Astrocyte (in vitro differentiated cells and primary cell): Measurements from ENCODE around the gene LEP. TPM values are rescaled to one million over a fixed set of nuclear protein-coding genes. Genes with fewer than 3 reads are reported as not detected.
"Not testable (repeated sequence)": the region's sequence is repeated elsewhere in the genome, so short reads cannot be mapped to it uniquely, and the experiment has no call there.

Source experiments
- DNase-seq: peaks from one replicate; pipeline ENCODE4 v3.0.0-alpha.2; 2010; ENCODE audit warnings: low read depth
- FAIRE-seq: peaks from 2 replicates; lab custom pipeline; 2011; peaks lifted over from hg19 to GRCh38; lab: Jason Lieb, UNC
- H2AFZ ChIP-seq: 2 replicates; pipeline ENCODE4 v1.6.0; 2012; ENCODE audit warnings: low read depth, low read length, inconsistent platforms
- H3K27ac ChIP-seq: 2 replicates; pipeline ENCODE4 v1.5.1; 2011; ENCODE audit warnings: low read depth, low read length, inconsistent platforms
- H3K27me3 ChIP-seq: 2 replicates; pipeline ENCODE4 v1.6.0; 2011; ENCODE audit warnings: low read length, inconsistent platforms; ENCODE audit not compliant: insufficient read depth
- H3K36me3 ChIP-seq: 2 replicates; pipeline ENCODE4 v1.5.1; 2011; ENCODE audit warnings: low read length, inconsistent platforms; ENCODE audit not compliant: insufficient read depth
- H3K4me1 ChIP-seq: 2 replicates; pipeline ENCODE4 v1.5.1; 2011; ENCODE audit warnings: low read length, inconsistent platforms; ENCODE audit not compliant: insufficient read depth
- H3K4me2 ChIP-seq: 2 replicates; pipeline ENCODE4 v1.6.0; 2012; ENCODE audit warnings: low read length, inconsistent platforms
- H3K4me3 ChIP-seq: 2 replicates; pipeline ENCODE4 v1.5.1; 2011; ENCODE audit warnings: low read depth, mild to moderate bottlenecking, low read length, inconsistent platforms; ENCODE audit not compliant: insufficient read depth
- H3K79me2 ChIP-seq: 2 replicates; pipeline ENCODE4 v1.6.0; 2012; ENCODE audit warnings: mild to moderate bottlenecking, low read length, inconsistent platforms; ENCODE audit not compliant: insufficient read depth
- H3K9ac ChIP-seq: 2 replicates; pipeline ENCODE4 v1.6.0; 2012; ENCODE audit warnings: mild to moderate bottlenecking, low read length, inconsistent platforms
- H3K9me3 ChIP-seq: 2 replicates; pipeline ENCODE4 v1.5.1; 2012; ENCODE audit warnings: low read depth, mild to moderate bottlenecking, low read length, inconsistent platforms; ENCODE audit not compliant: insufficient read depth
- H4K20me1 ChIP-seq: 2 replicates; pipeline ENCODE4 v1.6.0; 2012; ENCODE audit warnings: low read length, inconsistent platforms; ENCODE audit not compliant: insufficient read depth
- H3K27ac Mint-ChIP-seq: one replicate; pipeline ENCODE4 v1.8.0; 2021; ENCODE audit warnings: mild to moderate bottlenecking, mixed read lengths; ENCODE audit not compliant: unreplicated experiment
- H3K27me3 Mint-ChIP-seq: one replicate; pipeline ENCODE4 v1.8.0; 2021; ENCODE audit warnings: low read depth, mixed read lengths; ENCODE audit not compliant: unreplicated experiment
- H3K36me3 Mint-ChIP-seq: one replicate; pipeline ENCODE4 v1.8.0; 2021; ENCODE audit warnings: low read depth, mixed read lengths; ENCODE audit not compliant: unreplicated experiment
- H3K4me1 Mint-ChIP-seq: one replicate; pipeline ENCODE4 v1.8.0; 2021; ENCODE audit warnings: low read depth, mixed read lengths; ENCODE audit not compliant: unreplicated experiment
- H3K4me3 Mint-ChIP-seq: one replicate; pipeline ENCODE4 v1.8.0; 2021; ENCODE audit warnings: mild to moderate bottlenecking, moderate library complexity, mixed read lengths; ENCODE audit not compliant: unreplicated experiment
- H3K9me3 Mint-ChIP-seq: one replicate; pipeline ENCODE4 v1.8.0; 2021; ENCODE audit warnings: mild to moderate bottlenecking, mixed read lengths; ENCODE audit not compliant: unreplicated experiment
- CTCF ChIP-seq: IDR thresholded peaks from 2 replicates; pipeline ENCODE4 v1.5.1; 2011; ENCODE audit warnings: low read depth, mild to moderate bottlenecking, inconsistent platforms, low read length, moderate library complexity; ENCODE audit not compliant: insufficient read depth
- EZH2 ChIP-seq: IDR thresholded peaks from 2 replicates; pipeline ENCODE4 v1.6.1; 2012; ENCODE audit warnings: mild to moderate bottlenecking, low read length, inconsistent platforms; ENCODE audit not compliant: insufficient read depth
- total RNA-seq: library from RNA; stranded (reverse); gene quantifications from 2 replicates; pipeline ENCODE4 v1.2.1, GENCODE V29; 2021

The LEP gene
- total RNA-seq, 1 donor from 2014 or later = not detected

DNA sequence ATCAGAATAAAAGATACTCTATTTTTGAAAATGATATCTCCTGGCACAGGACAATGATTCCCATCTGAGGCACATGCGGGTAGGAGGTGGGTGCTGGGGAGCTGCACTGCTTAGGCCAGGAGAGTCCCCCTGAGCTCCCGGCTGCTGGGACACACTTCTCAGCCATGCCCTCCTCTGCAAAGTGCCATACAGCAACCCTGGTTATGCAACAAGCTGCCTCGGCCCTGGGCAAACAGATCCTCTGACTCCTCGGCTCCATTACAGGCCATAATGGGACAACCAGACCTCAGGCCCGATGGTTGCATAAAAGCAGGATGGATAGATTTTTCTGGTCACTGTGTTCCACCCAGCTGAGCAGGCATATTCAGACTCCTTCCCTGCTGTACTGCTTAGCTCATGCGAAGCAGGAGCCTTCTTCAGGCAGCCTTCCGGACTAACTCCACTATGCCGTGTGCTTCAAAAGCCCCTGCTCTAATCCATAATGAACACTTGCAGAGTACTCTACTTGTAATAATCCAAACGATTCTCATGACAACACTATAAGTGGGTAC lies 6.5 kb upstream of the LEP start:
- Mint-ChIP-seq H3K27ac (no peak overlapping the region), H3K36me3 (no peaks in the 10 kb centered on the region), H3K27me3 (peaks cover 34% of the 10 kb centered on the region), H3K4me1 (peaks cover 6% of the 10 kb centered on the region), H3K9me3 (peaks cover 15% of the 10 kb centered on the region), H3K4me3 (no peak overlapping the region)
- FAIRE-seq = no peak
- H3K4me3 ChIP-seq = no peak overlapping the region
- H3K9ac ChIP-seq = no peak overlapping the region
- H4K20me1 ChIP-seq = no peaks in the 10 kb centered on the region
- no peak overlapping the region for H3K4me2 ChIP-seq
- TF ChIP-seq EZH2 (no peak), CTCF (no peak)
- no peak overlapping the region for H3K27ac ChIP-seq
- no peak for DNase-seq
- no peaks in the 10 kb centered on the region for H3K79me2 ChIP-seq
- H3K36me3 ChIP-seq = no peaks in the 10 kb centered on the region
- no peaks in the 10 kb centered on the region for H3K9me3 ChIP-seq
- peaks cover 10% of the 10 kb centered on the region for H3K27me3 ChIP-seq
- peaks cover 5% of the 10 kb centered on the region for H3K4me1 ChIP-seq
- no peak overlapping the region for H2AFZ ChIP-seq

- Histone ChIP-seq H4K20me1 (no peaks in the 10 kb centered on the region), H3K36me3 (no peaks in the 10 kb centered on the region), H3K4me1 (peaks cover 5% of the 10 kb centered on the region), H3K79me2 (no peaks in the 10 kb centered on the region), H3K27ac (no peak overlapping the region), H3K4me3 (no peak overlapping the region), H3K27me3 (peaks cover 7% of the 10 kb centered on the region), H2AFZ (no peak overlapping the region), H3K4me2 (no peak overlapping the region), H3K9me3 (peaks cover 2% of the 10 kb centered on the region), H3K9ac (no peak overlapping the region)
- H3K9me3 Mint-ChIP-seq = peaks cover 20% of the 10 kb centered on the region
- no peak overlapping the region for H3K4me3 Mint-ChIP-seq
- no peaks in the 10 kb centered on the region for H3K36me3 Mint-ChIP-seq
- peaks cover 25% of the 10 kb centered on the region for H3K27me3 Mint-ChIP-seq
- no peak for DNase-seq
- peaks cover 6% of the 10 kb centered on the region for H3K4me1 Mint-ChIP-seq
- no peak for TF ChIP-seq CTCF
- no peak for TF ChIP-seq EZH2
- no peak for FAIRE-seq
- H3K27ac Mint-ChIP-seq = no peak overlapping the region
These were observed 5.6 kb upstream of the LEP start for GRCh38 chr7:128235471-128235870.

- H3K27me3 ChIP-seq = peaks cover 17% of the 10 kb centered on the region
- FAIRE-seq = peak; percentile 23
- no peaks in the 10 kb centered on the region for H3K79me2 ChIP-seq
- Mint-ChIP-seq H3K9me3 (peaks cover 22% of the 10 kb centered on the region), H3K36me3 (no peaks in the 10 kb centered on the region), H3K4me1 (peaks cover 6% of the 10 kb centered on the region), H3K4me3 (no peak overlapping the region), H3K27me3 (peaks cover 21% of the 10 kb centered on the region), H3K27ac (peak overlapping the region; percentile 34)
- H2AFZ ChIP-seq = no peak overlapping the region
- TF ChIP-seq CTCF = no peak
- no peak for TF ChIP-seq EZH2
- peaks cover 5% of the 10 kb centered on the region for H3K4me1 ChIP-seq
- no peaks in the 10 kb centered on the region for H3K36me3 ChIP-seq
- peaks cover 6% of the 10 kb centered on the region for H3K9me3 ChIP-seq
- H3K9ac ChIP-seq = no peak overlapping the region
- H3K4me2 ChIP-seq = no peak overlapping the region
- H4K20me1 ChIP-seq = no peaks in the 10 kb centered on the region
- DNase-seq = peak; percentile 77
- no peak overlapping the region for H3K27ac ChIP-seq
- no peak overlapping the region for H3K4me3 ChIP-seq
These were observed 4.0 kb upstream of the LEP start for GRCh38 chr7:128236924-128237586.

DNA sequence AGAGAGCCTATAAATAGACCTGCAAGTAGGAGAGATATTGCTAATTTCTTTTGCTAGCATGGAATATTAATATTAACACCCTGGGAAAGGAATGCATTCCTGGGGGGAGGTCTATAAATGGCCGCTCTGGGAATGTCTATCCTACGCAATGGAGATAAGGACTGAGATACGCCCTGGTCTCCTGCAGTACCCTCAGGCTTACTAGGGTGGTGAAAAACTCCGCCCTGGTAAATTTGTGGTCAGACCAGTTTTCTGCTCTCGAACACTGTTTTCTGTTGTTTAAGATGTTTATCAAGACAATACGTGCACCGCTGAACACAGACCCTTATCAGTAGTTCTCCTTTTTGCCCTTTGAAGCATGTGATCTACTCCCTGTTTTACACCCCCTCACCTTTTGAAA lies 1.9 kb upstream of the LEP start:
- H3K36me3 Mint-ChIP-seq, H3K36me3 ChIP-seq, H2AFZ ChIP-seq, H3K4me2 ChIP-seq, H3K79me2 ChIP-seq, H3K9me3 ChIP-seq, H3K4me1 Mint-ChIP-seq, H3K27ac Mint-ChIP-seq, H3K9ac ChIP-seq, H3K27ac ChIP-seq, DNase-seq, H3K4me1 ChIP-seq, FAIRE-seq, H3K4me3 Mint-ChIP-seq, H4K20me1 ChIP-seq, H3K4me3 ChIP-seq: not testable (repeated sequence)
- Mint-ChIP-seq H3K27me3 (peaks cover 23% of the 10 kb centered on the region), H3K9me3 (peaks cover 24% of the 10 kb centered on the region)
- H3K27me3 ChIP-seq = peaks cover 27% of the 10 kb centered on the region
